Measurements from ENCODE around the gene POM121. TPM values are rescaled to one million over a fixed set of nuclear protein-coding genes. Genes with fewer than 3 reads are reported as not detected.
"Not testable (repeated sequence)": the region's sequence is repeated elsewhere in the genome, so short reads cannot be mapped to it uniquely, and the experiment has no call there.

Gene POM121
- total and polyA plus RNA-seq, 4 donors, result 7.6 to 31.9 (median 23.5) TPM

DNA sequence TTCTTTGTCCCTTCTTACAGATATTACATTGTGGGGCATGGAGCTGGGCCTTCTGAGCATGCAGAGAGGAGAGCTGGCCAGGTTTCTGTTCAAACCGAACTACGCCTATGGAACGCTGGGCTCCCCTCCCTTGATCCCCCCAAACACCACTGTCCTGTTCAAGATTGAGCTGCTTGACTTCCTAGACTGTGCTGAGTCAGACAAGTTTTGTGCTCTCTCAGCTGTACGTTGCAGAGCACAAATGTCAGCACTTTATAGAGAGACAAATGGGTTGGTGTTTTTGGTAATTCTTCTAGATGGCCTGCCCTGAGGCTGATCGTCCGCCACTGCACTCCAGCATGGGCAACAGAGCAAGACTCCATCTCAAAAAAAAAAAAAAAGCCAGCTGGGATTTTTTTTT is 46.6 kb downstream of the POM121 start:
- H3K4me1 ChIP-seq (ENCODE audit: control insufficient read depth in 1 of 2, insufficient read depth in 2 of 2, low read length in 2 of 2); H3K27me3 ChIP-seq (ENCODE audit: control insufficient read depth in 1 of 2, insufficient read depth in 2 of 2, low read length in 1 of 2); DNase-seq; H3K4me3 ChIP-seq (ENCODE audit: low read length in 2 of 2); H3K36me3 ChIP-seq (ENCODE audit: control insufficient read depth in 1 of 2, insufficient read depth in 2 of 2, low read length in 1 of 2); H3K9me3 ChIP-seq (ENCODE audit: control insufficient read depth, low read length); ATAC-seq (ENCODE audit: low FRiP score); H3K27ac ChIP-seq (ENCODE audit: low read depth in 1 of 2, low read length in 2 of 2); intact Hi-C loops (cut with DNase I): not testable (repeated sequence)
- WGBS, 2 donors, result no CpG with 5 or more reads among the region's 6 CpGs

DNA sequence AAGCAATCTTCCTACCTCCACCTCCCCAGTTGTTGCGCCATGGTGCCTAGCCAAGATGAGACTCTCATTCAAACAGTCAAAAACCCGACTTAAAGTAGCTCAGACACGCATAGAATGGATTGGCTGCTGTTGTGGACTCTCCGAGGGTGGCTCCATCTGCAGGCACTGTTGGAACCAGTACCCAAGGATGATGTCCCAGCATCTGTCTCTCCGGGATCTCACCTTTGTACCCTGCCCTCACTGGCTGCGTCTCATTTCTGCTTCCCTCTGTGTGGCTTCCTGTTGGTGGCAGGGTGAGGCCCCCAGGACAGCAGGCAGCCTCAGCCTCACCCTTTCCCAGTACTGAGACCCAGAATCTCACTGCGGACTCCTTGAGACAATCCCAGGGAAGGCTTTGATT is 49.9 kb downstream of the POM121 start:
- ATAC-seq (ENCODE audit: low FRiP score); H3K4me3 ChIP-seq (ENCODE audit: low read length in 2 of 2); H3K9me3 ChIP-seq (ENCODE audit: control insufficient read depth, low read length); H3K4me1 ChIP-seq (ENCODE audit: control insufficient read depth in 1 of 2, insufficient read depth in 2 of 2, low read length in 2 of 2); H3K27ac ChIP-seq (ENCODE audit: low read depth in 1 of 2, low read length in 2 of 2); H3K27me3 ChIP-seq (ENCODE audit: control insufficient read depth in 1 of 2, insufficient read depth in 2 of 2, low read length in 1 of 2); intact Hi-C loops (cut with DNase I); H3K36me3 ChIP-seq (ENCODE audit: control insufficient read depth in 1 of 2, insufficient read depth in 2 of 2, low read length in 1 of 2): not testable (repeated sequence)
- peak in 1 of 2 donors; percentile 23 for DNase-seq
- WGBS, 2 donors, result 89 to 91% methylated on average over 3 to 4 of the region's 7 CpGs

DNA sequence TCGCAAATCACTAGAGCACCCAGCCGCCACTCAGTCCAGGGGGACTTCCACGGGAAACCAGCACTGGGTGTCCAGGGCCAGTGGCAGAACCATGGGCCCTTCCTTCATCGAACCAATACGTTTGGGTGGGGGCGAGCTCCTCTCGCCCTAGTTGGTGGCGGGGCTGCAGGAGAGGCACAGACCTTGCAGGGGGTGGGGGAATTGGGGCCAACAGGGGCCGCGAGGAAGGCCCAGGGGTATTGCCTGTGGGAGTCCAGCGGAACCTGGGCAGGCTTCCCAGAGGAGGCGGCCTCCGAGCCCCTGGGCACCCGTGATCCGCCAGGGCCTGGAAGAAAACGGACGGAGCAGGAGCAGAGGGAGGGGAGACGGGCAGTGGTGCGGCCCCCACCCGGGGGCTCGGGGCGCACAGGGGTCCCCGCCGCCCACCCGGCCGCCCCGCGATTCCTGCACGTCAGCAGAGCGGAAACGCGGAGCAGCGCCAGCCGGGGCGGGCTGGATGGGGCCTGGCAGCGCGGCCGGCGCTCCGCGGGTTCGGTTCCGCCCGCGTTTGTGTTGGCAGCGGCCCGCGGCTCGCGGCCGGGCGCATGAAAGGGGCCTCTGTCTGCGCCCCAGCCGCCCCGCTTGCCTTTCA is 50.9 kb downstream of the POM121 start:
- ATAC-seq (ENCODE audit: low FRiP score) (peak; percentile 23), DNase-seq (peak; percentile 48 to 75)
- H3K27me3 ChIP-seq (ENCODE audit: control insufficient read depth in 1 of 2, insufficient read depth in 2 of 2, low read length in 1 of 2); H3K36me3 ChIP-seq (ENCODE audit: control insufficient read depth in 1 of 2, insufficient read depth in 2 of 2, low read length in 1 of 2); intact Hi-C loops (cut with DNase I); H3K9me3 ChIP-seq (ENCODE audit: control insufficient read depth, low read length); H3K27ac ChIP-seq (ENCODE audit: low read depth in 1 of 2, low read length in 2 of 2); H3K4me1 ChIP-seq (ENCODE audit: control insufficient read depth in 1 of 2, insufficient read depth in 2 of 2, low read length in 2 of 2); H3K4me3 ChIP-seq (ENCODE audit: low read length in 2 of 2): not testable (repeated sequence)
- WGBS, 2 donors, result 61 to 70% methylated on average over 9 to 14 of the region's 55 CpGs

DNA sequence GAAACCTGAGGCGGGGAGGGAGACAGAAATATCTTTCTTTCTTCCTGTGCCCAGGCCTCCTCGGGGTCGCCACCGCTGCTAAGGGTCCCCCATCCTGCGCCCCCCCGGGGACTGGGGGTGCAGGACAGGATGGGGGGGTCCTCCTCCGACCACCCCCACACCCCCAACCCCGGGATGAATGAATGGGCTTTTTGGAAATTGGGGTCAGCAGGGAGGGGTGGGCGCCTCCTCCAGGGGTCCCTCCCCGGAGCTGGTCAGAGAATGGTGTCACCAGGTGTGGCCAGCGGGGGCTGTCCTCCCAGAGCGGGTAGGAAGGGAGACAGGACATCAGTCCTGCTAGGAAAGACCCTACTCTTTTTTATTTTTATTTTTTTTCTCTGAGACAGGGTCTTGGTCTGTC is 51.5 kb downstream of the POM121 start:
- H3K4me3 ChIP-seq (ENCODE audit: low read length in 2 of 2); H3K27ac ChIP-seq (ENCODE audit: low read depth in 1 of 2, low read length in 2 of 2); H3K36me3 ChIP-seq (ENCODE audit: control insufficient read depth in 1 of 2, insufficient read depth in 2 of 2, low read length in 1 of 2); H3K27me3 ChIP-seq (ENCODE audit: control insufficient read depth in 1 of 2, insufficient read depth in 2 of 2, low read length in 1 of 2); H3K9me3 ChIP-seq (ENCODE audit: control insufficient read depth, low read length); H3K4me1 ChIP-seq (ENCODE audit: control insufficient read depth in 1 of 2, insufficient read depth in 2 of 2, low read length in 2 of 2); intact Hi-C loops (cut with DNase I): not testable (repeated sequence)
- ATAC-seq (ENCODE audit: low FRiP score), result peak; percentile 47
- 96% methylated on average over 4 of the region's 12 CpGs; no CpG with 5 or more reads in 1 of the 2 donors for WGBS, 2 donors
- peak in 1 of 2 donors; percentile 30 for DNase-seq

DNA sequence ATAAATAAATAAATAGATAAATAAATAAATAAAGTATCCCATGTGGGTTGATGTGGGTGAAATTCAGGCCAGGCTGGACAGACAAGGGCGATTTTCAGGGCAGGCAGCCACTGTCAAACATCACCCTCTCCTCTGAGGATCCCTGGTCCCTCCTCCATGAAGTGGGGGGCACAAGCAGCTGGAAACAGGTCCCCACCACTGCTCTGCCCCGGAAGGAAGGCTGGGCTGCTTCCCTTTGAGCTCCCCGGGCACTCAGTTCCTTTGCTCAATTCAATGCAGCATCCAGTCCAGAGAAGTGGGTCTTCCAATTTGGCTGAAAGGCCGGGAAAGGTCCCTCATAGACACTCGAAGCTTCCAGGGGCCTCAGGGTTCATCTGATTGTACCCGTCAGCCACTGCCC is 55.5 kb downstream of the POM121 start:
- H3K9me3 ChIP-seq (ENCODE audit: control insufficient read depth, low read length); H3K27me3 ChIP-seq (ENCODE audit: control insufficient read depth in 1 of 2, insufficient read depth in 2 of 2, low read length in 1 of 2); H3K4me3 ChIP-seq (ENCODE audit: low read length in 2 of 2); ATAC-seq (ENCODE audit: low FRiP score); H3K36me3 ChIP-seq (ENCODE audit: control insufficient read depth in 1 of 2, insufficient read depth in 2 of 2, low read length in 1 of 2); H3K4me1 ChIP-seq (ENCODE audit: control insufficient read depth in 1 of 2, insufficient read depth in 2 of 2, low read length in 2 of 2); H3K27ac ChIP-seq (ENCODE audit: low read depth in 1 of 2, low read length in 2 of 2); intact Hi-C loops (cut with DNase I): not testable (repeated sequence)
- 86 to 93% methylated on average over 2 of the region's 6 CpGs for WGBS, 2 donors
- DNase-seq, result peak in 1 of 2 donors; percentile 13

DNA sequence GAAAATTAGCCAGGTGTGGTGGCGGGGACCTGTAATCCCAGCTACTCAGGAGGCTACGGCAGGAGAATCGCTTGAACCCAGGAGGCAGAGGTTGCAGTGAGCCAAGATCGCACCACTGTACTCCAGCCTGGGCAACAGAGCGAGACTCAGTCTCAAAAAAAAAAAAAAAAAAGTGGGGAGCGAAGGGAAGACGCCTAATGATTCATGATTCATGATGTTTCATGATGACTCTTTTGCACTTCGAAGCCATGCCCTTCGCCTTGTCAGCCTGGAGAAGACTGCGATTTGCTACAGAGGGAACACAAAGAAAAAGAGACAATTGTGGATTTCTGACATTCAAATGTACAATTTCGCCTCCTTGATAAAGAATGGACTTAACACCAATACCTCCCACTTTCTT is 57.2 kb downstream of the POM121 start:
- H3K4me3 ChIP-seq (ENCODE audit: low read length in 2 of 2); H3K27ac ChIP-seq (ENCODE audit: low read depth in 1 of 2, low read length in 2 of 2); H3K4me1 ChIP-seq (ENCODE audit: control insufficient read depth in 1 of 2, insufficient read depth in 2 of 2, low read length in 2 of 2); ATAC-seq (ENCODE audit: low FRiP score); H3K27me3 ChIP-seq (ENCODE audit: control insufficient read depth in 1 of 2, insufficient read depth in 2 of 2, low read length in 1 of 2); DNase-seq; intact Hi-C loops (cut with DNase I); H3K9me3 ChIP-seq (ENCODE audit: control insufficient read depth, low read length); H3K36me3 ChIP-seq (ENCODE audit: control insufficient read depth in 1 of 2, insufficient read depth in 2 of 2, low read length in 1 of 2): not testable (repeated sequence)
- 97 to 100% methylated on average over 3 to 5 of the region's 11 CpGs for WGBS, 2 donors

DNA sequence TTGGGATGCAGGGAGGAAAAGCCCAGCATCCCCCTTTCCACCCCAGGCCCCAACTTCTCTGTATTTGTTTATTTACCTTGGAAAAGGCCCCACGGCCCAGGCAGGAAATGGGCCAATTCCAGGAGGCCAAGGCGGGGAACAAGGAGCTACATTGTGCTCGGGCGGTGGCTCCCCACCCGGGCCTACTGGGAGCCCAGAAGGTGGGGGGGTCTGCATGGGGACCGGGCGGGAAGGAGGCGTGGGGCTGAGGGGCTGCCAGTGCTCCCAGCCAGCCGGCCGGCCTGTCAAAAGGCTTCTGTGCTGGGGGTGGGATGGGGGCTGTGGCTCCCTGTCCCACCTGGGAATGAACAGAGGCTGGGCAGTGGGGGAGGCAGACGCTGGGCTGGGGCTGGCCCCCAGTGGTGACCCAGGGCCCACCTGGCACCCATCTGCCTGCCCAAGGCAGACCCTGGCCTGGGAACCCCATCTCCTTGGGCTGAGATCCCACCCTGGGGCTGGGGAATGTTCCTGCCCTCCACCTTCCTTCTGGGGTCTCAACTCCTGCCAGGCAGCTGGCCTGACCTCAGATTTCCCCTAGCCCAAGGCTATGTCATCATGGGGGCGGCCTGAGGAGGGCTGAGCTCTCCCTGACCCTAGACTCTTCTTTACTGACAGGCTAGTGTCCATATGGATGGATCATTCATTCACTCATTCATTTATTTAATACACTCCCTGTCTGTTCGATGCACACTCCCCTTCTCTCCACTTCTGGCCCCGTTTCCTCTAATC is 65.4 kb downstream of the POM121 start:
- H3K4me3 ChIP-seq (ENCODE audit: low read length in 2 of 2); intact Hi-C loops (cut with DNase I); H3K27me3 ChIP-seq (ENCODE audit: control insufficient read depth in 1 of 2, insufficient read depth in 2 of 2, low read length in 1 of 2); H3K4me1 ChIP-seq (ENCODE audit: control insufficient read depth in 1 of 2, insufficient read depth in 2 of 2, low read length in 2 of 2); H3K27ac ChIP-seq (ENCODE audit: low read depth in 1 of 2, low read length in 2 of 2); H3K9me3 ChIP-seq (ENCODE audit: control insufficient read depth, low read length); H3K36me3 ChIP-seq (ENCODE audit: control insufficient read depth in 1 of 2, insufficient read depth in 2 of 2, low read length in 1 of 2): not testable (repeated sequence)
- ATAC-seq (ENCODE audit: low FRiP score), result peak; percentile 41
- peak in 1 of 2 donors; percentile 44 for DNase-seq
- WGBS, 2 donors, result 21% methylated on average over 10 of the region's 14 CpGs; no CpG with 5 or more reads in 1 of the 2 donors

DNA sequence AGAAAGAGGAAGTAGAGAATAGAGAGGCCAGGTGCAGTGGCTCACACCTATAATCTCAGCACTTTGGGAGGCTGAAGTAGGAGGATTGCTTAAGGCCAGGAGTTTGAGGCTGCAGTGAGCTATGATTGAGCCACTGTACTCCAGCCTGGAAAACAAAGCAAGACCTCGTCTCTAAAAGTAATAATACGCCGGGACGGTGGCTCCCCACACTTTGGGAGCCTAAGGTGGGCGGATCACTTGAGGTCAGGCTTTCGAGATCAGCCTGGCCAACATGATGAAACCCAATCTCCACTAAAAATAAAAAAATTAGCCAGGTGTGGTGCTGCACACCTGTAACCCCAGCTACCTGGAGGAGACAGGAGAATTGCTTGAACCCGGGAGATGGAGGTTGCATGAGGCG is 70.6 kb downstream of the POM121 start:
- H3K4me1 ChIP-seq (ENCODE audit: control insufficient read depth in 1 of 2, insufficient read depth in 2 of 2, low read length in 2 of 2); intact Hi-C loops (cut with DNase I); H3K27ac ChIP-seq (ENCODE audit: low read depth in 1 of 2, low read length in 2 of 2); ATAC-seq (ENCODE audit: low FRiP score); H3K27me3 ChIP-seq (ENCODE audit: control insufficient read depth in 1 of 2, insufficient read depth in 2 of 2, low read length in 1 of 2); H3K4me3 ChIP-seq (ENCODE audit: low read length in 2 of 2); H3K36me3 ChIP-seq (ENCODE audit: control insufficient read depth in 1 of 2, insufficient read depth in 2 of 2, low read length in 1 of 2); H3K9me3 ChIP-seq (ENCODE audit: control insufficient read depth, low read length): not testable (repeated sequence)
- DNase-seq, result peak in 1 of 2 donors; percentile 34
- 96% methylated on average over 8 of the region's 8 CpGs for WGBS, 2 donors

DNA sequence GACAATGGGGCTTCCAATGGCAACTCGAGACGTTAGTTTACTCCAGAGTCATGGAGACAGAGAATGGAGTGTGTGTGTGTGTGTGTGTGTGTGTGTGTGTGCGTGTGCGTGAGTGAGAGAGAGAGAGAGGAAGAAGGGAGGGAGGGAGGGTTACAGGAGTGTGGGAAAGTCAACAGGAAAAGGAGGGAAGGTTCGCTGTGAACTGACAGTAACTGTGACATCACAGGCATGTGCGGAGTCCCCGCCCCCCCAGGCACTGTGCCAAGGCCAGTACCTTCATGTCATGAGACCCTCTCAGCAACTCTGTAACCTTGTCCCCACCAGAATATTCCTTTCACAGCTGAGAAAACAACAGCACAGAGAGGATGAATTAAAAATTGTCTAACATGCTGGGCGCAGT is 72.6 kb downstream of the POM121 start:
- H3K9me3 ChIP-seq (ENCODE audit: control insufficient read depth, low read length); H3K27me3 ChIP-seq (ENCODE audit: control insufficient read depth in 1 of 2, insufficient read depth in 2 of 2, low read length in 1 of 2); H3K36me3 ChIP-seq (ENCODE audit: control insufficient read depth in 1 of 2, insufficient read depth in 2 of 2, low read length in 1 of 2); H3K4me1 ChIP-seq (ENCODE audit: control insufficient read depth in 1 of 2, insufficient read depth in 2 of 2, low read length in 2 of 2); DNase-seq; intact Hi-C loops (cut with DNase I); ATAC-seq (ENCODE audit: low FRiP score); H3K4me3 ChIP-seq (ENCODE audit: low read length in 2 of 2); H3K27ac ChIP-seq (ENCODE audit: low read depth in 1 of 2, low read length in 2 of 2): not testable (repeated sequence)
- WGBS, 2 donors, result 76 to 78% methylated on average over 4 of the region's 8 CpGs
